Measurements from ENCODE around the gene MAPK11. TPM values are rescaled to one million over a fixed set of nuclear protein-coding genes. Genes with fewer than 3 reads are reported as not detected.

MAPK11 gene
- total RNA-seq, 6 experiments from 2014 or later: 1.7 to 6.4 (median 2.5) TPM

GRCh38 chr22:50312371-50312770 is 42.2 kb upstream of the MAPK11 start:
- DNase-seq: no peak
- ATAC-seq: no peak
- Histone ChIP-seq H3K27ac (no peak overlapping the region), H3K4me3 (no peak overlapping the region), H3K9me3 (no peaks in the 10 kb centered on the region), H3K4me1 (peaks cover 0 to 7% (median 0%) of the 10 kb centered on the region in 4 donors), H3K36me3 (no peaks in the 10 kb centered on the region), H3K27me3 (no peaks in the 10 kb centered on the region)
- no peak for TF ChIP-seq CTCF (IDR thresholded peaks at IDR 0.05)
- TF ChIP-seq POLR2A (IDR thresholded peaks at IDR 0.05): no peak
- intact Hi-C loops (cut with DNase I): no loop called here
- 84% methylated on average over 4 of the region's 12 CpGs for WGBS (ENCODE audit: insufficient coverage, low coverage, low lambda C conversion rate, missing lambda C conversion rate)

GRCh38 chr22:50311606-50312351 is 41.6 kb upstream of the MAPK11 start:
- DNase-seq (peak in 1 of 3 donors; percentile 51), ATAC-seq (no peak)
- intact Hi-C loops (cut with DNase I): no loop called here
- no peak overlapping the region for H3K4me3 ChIP-seq
- H3K4me1 ChIP-seq: peaks cover 0 to 7% (median 0%) of the 10 kb centered on the region in 4 donors
- H3K27ac ChIP-seq: no peak overlapping the region
- no peaks in the 10 kb centered on the region for H3K36me3 ChIP-seq
- WGBS (ENCODE audit: insufficient coverage, low coverage, low lambda C conversion rate, missing lambda C conversion rate): no CpG with 5 or more reads among the region's 23 CpGs
- TF ChIP-seq POLR2A (IDR thresholded peaks at IDR 0.05): no peak
- TF ChIP-seq CTCF (IDR thresholded peaks at IDR 0.05): no peak
- H3K27me3 ChIP-seq: no peaks in the 10 kb centered on the region
- no peaks in the 10 kb centered on the region for H3K9me3 ChIP-seq

GRCh38 chr22:50310949-50311444 is 40.8 kb upstream of the MAPK11 start:
- Histone ChIP-seq H3K9me3 (no peaks in the 10 kb centered on the region), H3K4me1 (peaks cover 0 to 7% (median 0%) of the 10 kb centered on the region in 4 donors), H3K4me3 (no peak overlapping the region), H3K27me3 (no peaks in the 10 kb centered on the region), H3K36me3 (no peaks in the 10 kb centered on the region), H3K27ac (no peak overlapping the region)
- TF ChIP-seq CTCF (IDR thresholded peaks at IDR 0.05): no peak
- no peak for TF ChIP-seq POLR2A (IDR thresholded peaks at IDR 0.05)
- WGBS (ENCODE audit: insufficient coverage, low coverage, low lambda C conversion rate, missing lambda C conversion rate): no CpG with 5 or more reads among the region's 16 CpGs
- peak in 2 of 3 donors; percentile 21 to 50 for DNase-seq
- intact Hi-C loops (cut with DNase I): no loop called here
- no peak for ATAC-seq

- Histone ChIP-seq H3K36me3 (no peaks in the 10 kb centered on the region), H3K4me1 (peaks cover 0 to 14% (median 3%) of the 10 kb centered on the region in 4 donors), H3K27me3 (no peaks in the 10 kb centered on the region), H3K9me3 (no peaks in the 10 kb centered on the region), H3K4me3 (no peak overlapping the region), H3K27ac (no peak overlapping the region)
- peak in 2 of 3 donors; percentile 20 to 54 for DNase-seq
- intact Hi-C loops (cut with DNase I): no loop called here
- WGBS (ENCODE audit: insufficient coverage, low coverage, low lambda C conversion rate, missing lambda C conversion rate): 87% methylated on average over 15 of the region's 21 CpGs
- TF ChIP-seq POLR2A (IDR thresholded peaks at IDR 0.05) (no peak), CTCF (IDR thresholded peaks at IDR 0.05) (no peak)
- ATAC-seq: no peak
Measured at GRCh38 chr22:50310031-50310722, 40.0 kb upstream of the MAPK11 start.

All from right lobe of liver (tissue), 6 donors.